Measurements from ENCODE around the gene ETV4. TPM values are rescaled to one million over a fixed set of nuclear protein-coding genes. Genes with fewer than 3 reads are reported as not detected.
"Not testable (repeated sequence)": the region's sequence is repeated elsewhere in the genome, so short reads cannot be mapped to it uniquely, and the experiment has no call there.

Gene ETV4
- polyA plus RNA-seq, 3 donors, result 0.16 to 2.2 (median 0.91) TPM

GRCh38 chr17:43528988-43529814 is 16.9 kb downstream of the ETV4 start:
- WGBS, 3 donors, result 90 to 94% (median 94%) methylated on average over 20 of the region's 20 CpGs
- no peak overlapping the region for H3K27ac ChIP-seq (ENCODE audit: low read depth, low read length)

- no peak overlapping the region for H3K27ac ChIP-seq (ENCODE audit: low read depth, low read length)
- WGBS, 3 donors, result 74 to 81% (median 78%) methylated on average over 13 of the region's 13 CpGs
Observed at GRCh38 chr17:43528319-43528987, 17.7 kb downstream of the ETV4 start.

GRCh38 chr17:43526886-43527648 is 19.1 kb downstream of the ETV4 start:
- no peak overlapping the region for H3K27ac ChIP-seq (ENCODE audit: low read depth, low read length)

GRCh38 chr17:43524945-43525575 is 21.1 kb downstream of the ETV4 start:
- WGBS, 3 donors, result 93 to 96% (median 94%) methylated on average over 8 of the region's 8 CpGs
- no peak overlapping the region for H3K27ac ChIP-seq (ENCODE audit: low read depth, low read length)

More at GRCh38 chr17:43526886-43527648, 19.1 kb downstream of the ETV4 start:
- WGBS, 3 donors, result 82 to 89% (median 86%) methylated on average over 7 of the region's 7 CpGs

- WGBS, 3 donors, result 96 to 97% (median 97%) methylated on average over 4 of the region's 4 CpGs
- no peak overlapping the region for H3K27ac ChIP-seq (ENCODE audit: low read depth, low read length)
Observed at GRCh38 chr17:43521389-43521788, 24.8 kb downstream of the ETV4 start.

- 72 to 79% (median 75%) methylated on average over 8 of the region's 8 CpGs for WGBS, 3 donors
- H3K27ac ChIP-seq (ENCODE audit: low read depth, low read length), result no peak overlapping the region
Observed at GRCh38 chr17:43517615-43518386, 28.3 kb downstream of the ETV4 start.

- H3K27ac ChIP-seq (ENCODE audit: low read depth, low read length), result no peak overlapping the region
- WGBS, 3 donors, result 68 to 85% (median 73%) methylated on average over 6 of the region's 6 CpGs
Observed at GRCh38 chr17:43517161-43517560, 29.0 kb downstream of the ETV4 start.

GRCh38 chr17:43515656-43516055 is 30.5 kb downstream of the ETV4 start:
- no peak overlapping the region for H3K27ac ChIP-seq (ENCODE audit: low read depth, low read length)
- WGBS, 3 donors, result 94 to 100% (median 97%) methylated on average over 1 of the region's 1 CpG

- not testable (repeated sequence) for H3K27ac ChIP-seq (ENCODE audit: low read depth, low read length)
Observed at GRCh38 chr17:43511199-43511598, 34.9 kb downstream of the ETV4 start.

GRCh38 chr17:43509440-43509839 is 36.7 kb downstream of the ETV4 start:
- WGBS, 3 donors, result 96 to 98% (median 96%) methylated on average over 7 of the region's 7 CpGs
- not testable (repeated sequence) for H3K27ac ChIP-seq (ENCODE audit: low read depth, low read length)

More at GRCh38 chr17:43511199-43511598, 34.9 kb downstream of the ETV4 start:
- WGBS, 3 donors, result 94 to 100% (median 98%) methylated on average over 3 of the region's 3 CpGs

GRCh38 chr17:43490621-43491020 is 55.5 kb downstream of the ETV4 start:
- 78 to 91% (median 81%) methylated on average over 5 of the region's 5 CpGs for WGBS, 3 donors

GRCh38 chr17:43483674-43484551 is 62.2 kb downstream of the ETV4 start, which contains the start of gene DHX8:
Gene DHX8 (plus strand): TSS chr17:43483975. CDS start chr17:43484038, 63 bp downstream.
- no peak within 1 kb of the TSS for H3K27ac ChIP-seq (ENCODE audit: low read depth, low read length)
- WGBS, 3 donors, result 0 to 1% (median 0%) methylated on average over 51 of the region's 51 CpGs

More at GRCh38 chr17:43490621-43491020, 55.5 kb downstream of the ETV4 start:
- no peak overlapping the region for H3K27ac ChIP-seq (ENCODE audit: low read depth, low read length)

- WGBS, 3 donors, result 79 to 89% (median 85%) methylated on average over 11 of the region's 11 CpGs
- H3K27ac ChIP-seq (ENCODE audit: low read depth, low read length), result no peak overlapping the region
Observed at GRCh38 chr17:43482103-43483012, 63.8 kb downstream of the ETV4 start.

- H3K27ac ChIP-seq (ENCODE audit: low read depth, low read length), result no peak overlapping the region
- WGBS, 3 donors, result 84 to 96% (median 95%) methylated on average over 3 of the region's 3 CpGs
Observed at GRCh38 chr17:43479948-43480347, 66.2 kb downstream of the ETV4 start.
